ENCODE results near the gene NENF.
"Not testable (repeated sequence)": the region's sequence is repeated elsewhere in the genome, so short reads cannot be mapped to it uniquely, and the experiment has no call there.

NENF gene

DNA sequence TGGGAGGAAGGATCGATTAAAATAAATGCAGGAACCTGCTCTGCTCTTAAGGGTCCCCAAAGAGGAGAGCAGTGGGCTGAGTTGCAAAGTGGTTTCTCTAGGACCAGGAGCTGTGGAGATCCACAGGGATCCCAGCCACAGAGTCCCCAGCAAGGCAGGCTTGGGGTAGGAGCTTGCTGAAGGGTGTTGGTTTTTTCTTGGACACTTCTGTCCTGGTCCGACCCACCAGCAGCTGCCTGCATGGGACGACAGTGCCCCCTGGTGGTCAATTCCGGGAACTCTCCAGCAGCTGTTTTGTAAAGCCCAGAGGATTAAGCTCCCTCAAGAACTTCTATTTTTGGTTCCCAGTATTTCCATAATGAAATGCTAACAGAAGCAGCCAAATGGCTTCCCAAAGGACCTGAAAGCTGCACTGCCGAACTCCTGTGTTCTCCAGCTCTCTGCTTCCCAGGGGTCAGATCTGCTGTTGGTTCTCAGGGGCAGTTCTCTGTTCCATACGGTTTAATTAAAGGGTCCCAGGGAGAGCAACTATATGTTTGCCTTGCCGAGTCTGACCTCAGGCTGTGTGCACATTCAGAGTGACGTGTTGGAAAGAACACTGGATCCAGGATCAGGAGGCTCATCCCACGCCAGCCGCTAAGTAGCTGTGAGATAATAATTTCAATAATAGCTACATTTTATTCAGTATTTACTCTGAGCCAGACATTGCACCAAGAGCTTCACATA is 23.2 kb downstream of the NENF start:
- DNase-seq (ENCODE audit: low read depth): peak; percentile 46
- H3K4me3 ChIP-seq (ENCODE audit: low read depth, low read length): peak overlapping the region; percentile 17

DNA sequence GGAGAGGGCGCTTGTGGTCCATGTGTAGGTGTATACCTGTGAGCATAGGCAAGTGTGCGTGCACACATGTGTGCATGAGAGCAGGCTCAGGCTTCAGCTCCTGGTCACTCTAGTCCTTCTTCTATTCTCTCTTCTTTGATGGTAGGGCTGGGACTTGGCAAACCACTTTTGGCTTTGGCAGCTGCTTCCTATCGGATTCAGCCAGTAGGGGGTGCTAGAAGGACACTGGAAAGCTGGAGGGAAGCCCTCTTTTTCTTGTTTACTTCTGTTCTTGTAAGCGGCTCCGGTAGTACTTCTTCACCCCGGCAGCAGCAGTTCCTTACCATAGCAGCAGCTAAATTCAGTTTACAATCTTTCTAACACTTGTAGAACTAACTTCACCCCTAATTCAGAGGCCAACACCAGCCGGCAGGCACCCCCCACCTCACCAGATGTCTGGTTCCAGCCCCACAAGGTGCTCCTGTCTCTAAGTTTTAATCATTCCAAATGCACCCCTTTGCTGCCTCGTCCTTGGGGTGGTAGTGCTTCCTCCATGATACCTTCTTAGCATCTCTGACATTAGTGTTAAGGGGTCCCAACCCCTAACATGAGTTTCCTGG is 25.1 kb downstream of the NENF start:
- DNase-seq (ENCODE audit: low read depth): no peak
- H3K4me3 ChIP-seq (ENCODE audit: low read depth, low read length): no peak overlapping the region

DNA sequence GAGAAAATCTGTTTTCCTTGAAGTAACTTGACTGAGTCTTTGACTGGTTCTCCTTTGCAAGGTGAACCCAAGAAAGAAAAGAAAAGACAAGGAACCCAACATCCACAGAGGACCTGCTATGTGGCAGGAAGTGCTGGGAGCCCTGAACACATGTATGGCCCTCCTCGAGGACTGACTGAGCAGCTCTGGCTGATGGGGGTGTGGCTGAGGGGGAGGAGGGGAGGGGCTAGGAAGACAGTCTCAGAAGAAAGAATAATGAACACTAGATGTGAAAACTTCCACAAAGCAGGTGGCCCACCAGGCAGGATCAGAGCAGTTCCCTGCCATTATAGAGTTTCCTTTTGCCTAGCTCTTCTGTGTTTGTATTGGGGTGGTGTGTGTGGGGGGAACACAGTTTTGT is 26.1 kb downstream of the NENF start:
- no peak overlapping the region for H3K4me3 ChIP-seq (ENCODE audit: low read depth, low read length)
- DNase-seq (ENCODE audit: low read depth): no peak

DNA sequence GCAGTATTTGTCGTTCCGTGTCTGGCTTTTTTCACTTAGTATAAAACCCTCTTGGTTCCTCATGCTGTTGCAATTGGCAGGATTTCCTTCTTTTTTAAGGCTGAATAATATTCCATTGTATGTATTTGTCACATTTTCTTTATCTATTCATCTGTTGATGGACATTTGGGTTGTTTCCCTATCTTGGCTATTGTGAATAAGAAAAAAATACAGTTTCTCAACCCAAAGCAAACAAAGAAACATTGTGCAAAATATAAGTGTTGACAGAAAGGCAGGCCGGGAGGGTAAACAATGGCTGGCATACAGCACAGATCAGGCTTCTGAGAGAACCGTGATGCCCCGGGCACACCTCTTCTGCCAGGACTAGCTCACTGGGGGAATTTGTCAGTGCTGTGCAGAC is 26.9 kb downstream of the NENF start:
- no peak for DNase-seq (ENCODE audit: low read depth)
- H3K4me3 ChIP-seq (ENCODE audit: low read depth, low read length): no peak overlapping the region

DNA sequence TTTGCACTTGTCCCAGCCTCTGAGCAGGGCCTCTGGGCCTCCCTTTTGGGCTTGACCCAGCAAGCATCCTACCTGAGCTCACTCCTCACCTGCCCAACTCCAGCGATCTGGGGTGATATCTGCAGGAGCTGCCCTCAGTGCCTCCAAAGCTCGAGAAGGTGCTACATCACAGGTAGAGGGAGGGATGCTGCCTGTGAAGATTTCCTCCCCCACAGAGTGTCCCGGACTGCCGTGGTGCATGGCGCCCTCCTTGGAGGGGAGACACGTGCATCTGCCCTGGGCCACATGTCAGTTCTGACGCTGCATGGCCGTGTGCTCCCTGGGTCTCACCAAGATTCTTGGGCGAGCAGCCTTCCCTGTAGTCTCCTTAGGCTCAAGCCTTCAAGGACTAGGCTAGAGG is 27.7 kb downstream of the NENF start:
- no peak overlapping the region for H3K4me3 ChIP-seq (ENCODE audit: low read depth, low read length)
- no peak for DNase-seq (ENCODE audit: low read depth)

DNA sequence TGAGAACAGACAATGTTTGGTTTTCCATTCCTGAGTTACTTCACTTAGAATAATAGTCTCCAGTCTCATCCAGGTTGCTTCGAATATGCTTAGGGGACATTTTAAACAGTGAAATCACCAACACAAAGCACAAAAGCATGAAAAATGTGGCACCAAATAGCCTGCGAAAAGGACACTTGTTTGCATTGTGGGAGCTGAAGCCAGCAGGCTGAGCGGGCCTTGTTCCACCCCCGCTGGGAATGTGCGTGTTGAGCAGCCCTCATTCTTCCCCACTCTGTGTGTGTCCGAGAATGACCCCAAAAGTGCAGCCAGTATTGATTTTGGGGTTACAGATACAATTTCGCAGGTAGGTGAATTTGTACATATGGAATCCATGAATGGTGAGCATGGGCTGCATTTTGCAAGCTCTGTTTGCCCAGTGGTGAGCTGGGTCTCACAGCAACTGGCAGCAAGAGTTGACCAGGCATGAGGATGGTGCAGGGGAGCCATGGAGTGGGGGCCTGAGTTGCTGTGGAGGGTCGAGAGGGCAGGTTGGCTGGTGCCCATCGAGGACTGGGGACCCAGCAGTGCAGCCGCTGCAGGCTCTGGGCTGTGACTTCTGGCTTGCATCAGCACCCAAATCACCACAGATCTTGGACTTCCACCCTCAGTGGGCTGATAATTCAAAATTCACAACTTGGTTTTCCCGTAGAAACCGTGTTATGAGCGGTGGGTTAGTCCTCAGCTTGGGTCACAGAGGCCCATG is 29.4 kb downstream of the NENF start:
- H3K4me3 ChIP-seq (ENCODE audit: low read depth, low read length): no peak overlapping the region
- no peak for DNase-seq (ENCODE audit: low read depth)

DNA sequence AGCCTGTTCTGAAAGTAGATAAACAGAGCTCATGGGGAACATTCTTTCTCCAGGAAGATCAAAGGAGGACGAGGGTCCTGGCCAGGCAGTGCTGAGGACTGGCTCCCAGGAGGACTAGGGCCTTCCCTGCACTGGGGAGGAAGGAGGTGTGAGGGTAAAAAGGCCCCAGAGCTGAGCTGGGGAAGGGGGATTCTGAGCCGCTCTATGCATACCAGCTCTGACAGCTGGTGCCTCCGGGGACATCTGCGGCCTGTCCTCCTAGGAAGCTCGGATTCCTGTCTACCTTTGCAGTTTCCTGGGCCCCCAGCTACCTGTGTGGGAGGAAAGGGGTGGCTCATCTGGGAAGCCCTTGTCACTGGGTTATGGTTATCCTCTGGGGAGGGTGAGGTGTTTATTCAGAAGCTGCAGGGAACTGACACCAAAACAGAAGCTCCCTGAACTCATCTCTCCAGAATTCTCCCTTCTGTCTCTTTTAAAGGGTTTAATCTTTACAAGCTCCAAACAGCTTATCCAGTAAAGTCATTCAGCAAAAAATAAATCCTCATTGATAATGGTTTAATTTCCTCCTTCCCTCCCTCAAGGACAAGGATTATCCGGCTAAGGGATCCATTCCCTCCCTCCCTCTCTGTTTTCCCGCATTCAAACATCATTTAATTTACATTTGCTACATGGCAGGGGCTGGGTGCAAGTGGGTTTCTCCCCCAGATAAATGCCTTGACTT is 31.0 kb downstream of the NENF start:
- no peak for DNase-seq (ENCODE audit: low read depth)
- H3K4me3 ChIP-seq (ENCODE audit: low read depth, low read length): no peak overlapping the region

DNA sequence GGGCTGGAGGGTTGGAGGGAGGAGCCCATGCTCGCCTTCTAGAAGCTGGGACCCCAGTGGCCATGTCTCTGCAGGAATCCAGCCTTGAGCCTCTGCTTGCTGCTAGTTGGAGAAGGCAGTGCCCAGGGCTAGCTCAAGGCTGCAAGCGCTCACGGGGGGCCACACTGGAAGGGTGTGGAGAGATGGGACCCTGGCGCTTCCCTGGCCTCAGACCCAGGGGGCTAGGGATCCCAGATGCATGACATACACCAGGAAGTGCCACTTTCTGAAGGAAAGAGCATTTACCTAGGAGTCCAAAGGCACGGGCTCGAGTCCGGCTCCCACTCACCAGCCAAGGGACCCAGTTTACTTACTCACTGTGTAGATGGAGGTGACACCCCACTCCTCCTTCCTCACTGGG is 32.6 kb downstream of the NENF start:
- H3K4me3 ChIP-seq (ENCODE audit: low read depth, low read length): no peak overlapping the region
- DNase-seq (ENCODE audit: low read depth): no peak

DNA sequence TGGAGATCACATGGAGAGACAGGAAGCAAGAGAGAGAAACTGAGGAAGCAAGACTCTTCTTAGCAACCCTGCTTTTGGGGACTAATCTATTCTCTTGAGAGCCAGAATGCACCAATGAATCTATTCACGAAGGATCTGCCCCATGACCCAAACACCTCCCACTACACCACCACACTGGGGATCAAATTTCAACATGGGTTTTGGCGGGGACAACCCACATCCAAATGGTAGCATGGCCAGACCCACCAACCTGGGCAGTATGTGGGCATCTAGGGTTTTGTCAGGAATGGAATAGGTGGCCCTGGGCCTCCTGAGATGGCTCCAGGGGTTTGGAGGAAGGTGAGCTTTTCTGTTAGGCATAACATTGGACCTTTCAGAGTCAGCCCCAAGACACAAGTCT is 33.7 kb downstream of the NENF start:
- no peak for DNase-seq (ENCODE audit: low read depth)

DNA sequence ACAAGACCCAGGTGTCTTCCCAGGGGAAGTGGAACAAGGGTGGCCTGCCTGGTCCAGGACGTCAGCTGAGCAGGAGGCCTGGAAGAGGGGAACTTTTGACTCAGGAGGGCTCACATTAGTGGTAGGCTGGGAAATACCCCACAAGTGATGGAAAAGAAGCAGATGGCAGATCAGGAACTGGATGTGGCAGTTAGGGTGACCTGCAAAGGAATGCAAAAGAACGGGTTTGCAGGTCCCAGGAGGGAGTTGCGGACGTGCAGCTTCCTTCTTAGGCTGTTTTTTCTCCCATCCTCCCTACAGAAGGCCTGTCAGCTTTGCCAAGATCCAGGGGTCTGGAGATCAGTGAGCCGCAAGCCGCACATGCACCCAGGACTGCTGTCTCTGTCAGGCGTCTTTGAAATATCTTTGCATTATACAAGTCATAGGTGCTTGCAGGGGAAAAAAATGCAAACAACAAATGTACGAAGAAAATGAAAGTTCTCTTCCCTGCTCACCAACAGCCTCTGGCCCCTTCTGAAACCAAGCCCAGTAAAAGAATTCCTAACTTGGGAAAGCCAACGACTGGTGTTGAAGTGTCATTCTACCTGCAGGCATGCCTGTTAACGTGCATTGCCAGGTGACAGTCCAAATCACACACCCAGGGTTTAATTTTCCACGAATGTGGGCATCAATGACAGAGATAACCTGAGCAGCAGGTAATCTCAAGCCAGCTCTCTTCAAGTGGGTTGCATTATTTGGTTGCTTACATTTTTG is 34.4 kb downstream of the NENF start:
- no peak overlapping the region for H3K4me3 ChIP-seq (ENCODE audit: low read depth, low read length)
- no peak for DNase-seq (ENCODE audit: low read depth)

More for the DNA sequence above, 33.7 kb downstream of the NENF start:
- no peak overlapping the region for H3K4me3 ChIP-seq (ENCODE audit: low read depth, low read length)

DNA sequence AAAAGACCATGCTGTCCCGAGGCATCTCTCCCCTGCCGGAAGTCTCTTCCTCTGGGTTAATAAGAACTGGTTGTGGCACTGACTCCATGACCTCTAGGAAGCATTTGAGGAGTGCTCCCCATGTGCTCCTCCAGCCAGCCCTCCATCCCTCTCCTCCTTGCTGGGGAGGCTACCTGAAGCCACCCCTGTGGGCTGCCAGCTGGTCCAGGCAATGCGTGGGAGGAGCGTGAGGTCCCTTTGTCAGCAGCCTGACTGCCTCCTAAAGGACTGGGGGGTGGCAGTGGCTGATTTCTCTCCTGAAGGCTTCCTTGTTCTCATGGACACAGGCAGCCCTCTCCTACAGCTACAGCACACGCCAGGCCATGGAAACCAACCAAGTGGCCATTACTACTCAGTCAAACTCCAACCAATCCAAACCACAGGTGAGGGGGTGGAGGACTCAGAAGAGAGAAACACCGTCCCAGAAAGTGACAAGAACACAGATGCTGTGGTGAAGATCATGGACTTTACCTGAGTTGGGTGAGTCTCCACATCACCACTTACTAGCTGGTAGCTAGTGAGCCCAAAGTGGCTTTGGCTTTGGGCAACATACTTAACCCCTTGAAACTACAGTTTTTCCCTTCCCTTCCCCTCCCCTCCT is 35.2 kb downstream of the NENF start:
- H3K4me3 ChIP-seq (ENCODE audit: low read depth, low read length): no peak overlapping the region
- no peak for DNase-seq (ENCODE audit: low read depth)

DNA sequence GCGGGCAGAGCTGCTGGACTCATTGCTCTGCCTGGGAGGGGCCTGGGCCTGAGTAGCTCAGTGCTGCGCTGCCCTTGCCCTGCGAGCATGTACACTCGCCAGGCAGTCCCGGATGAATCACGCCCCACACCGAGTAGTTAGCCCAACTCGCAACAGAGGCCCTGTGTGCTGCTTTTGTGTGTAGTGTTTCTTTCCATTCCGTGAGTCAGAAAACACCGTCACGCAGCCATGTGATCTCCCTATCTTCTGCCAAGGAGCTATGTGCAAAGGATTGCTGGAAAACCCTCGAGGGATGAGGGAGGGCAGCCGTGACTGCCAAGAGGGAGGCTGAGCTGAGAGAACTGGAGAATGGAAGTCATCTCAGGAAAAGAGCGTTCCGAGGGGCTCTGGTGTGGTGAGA is 37.3 kb downstream of the NENF start:
- H3K4me3 ChIP-seq (ENCODE audit: low read depth, low read length): no peak overlapping the region
- DNase-seq (ENCODE audit: low read depth): peak; percentile 96

DNA sequence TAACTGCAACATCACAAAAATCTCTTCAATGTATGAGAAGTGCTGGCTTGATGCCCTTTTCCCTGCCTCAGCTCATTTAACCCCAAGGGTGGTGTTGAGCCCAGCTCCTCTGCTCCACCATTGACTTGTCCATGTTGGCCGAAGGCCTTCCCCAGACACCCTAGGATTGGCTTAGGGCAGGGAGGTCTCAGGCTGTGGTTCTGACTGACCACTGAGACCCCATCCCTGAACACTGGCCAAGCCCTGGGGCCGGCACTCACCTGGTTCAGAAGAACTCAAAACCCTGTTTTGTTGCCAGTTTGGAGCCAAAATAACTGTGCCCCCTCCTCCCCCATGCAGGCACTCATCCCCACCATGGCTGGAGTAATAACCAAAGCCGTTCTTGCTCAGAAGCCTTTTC is 38.6 kb downstream of the NENF start:
- no peak overlapping the region for H3K4me3 ChIP-seq (ENCODE audit: low read depth, low read length)
- DNase-seq (ENCODE audit: low read depth): no peak

DNA sequence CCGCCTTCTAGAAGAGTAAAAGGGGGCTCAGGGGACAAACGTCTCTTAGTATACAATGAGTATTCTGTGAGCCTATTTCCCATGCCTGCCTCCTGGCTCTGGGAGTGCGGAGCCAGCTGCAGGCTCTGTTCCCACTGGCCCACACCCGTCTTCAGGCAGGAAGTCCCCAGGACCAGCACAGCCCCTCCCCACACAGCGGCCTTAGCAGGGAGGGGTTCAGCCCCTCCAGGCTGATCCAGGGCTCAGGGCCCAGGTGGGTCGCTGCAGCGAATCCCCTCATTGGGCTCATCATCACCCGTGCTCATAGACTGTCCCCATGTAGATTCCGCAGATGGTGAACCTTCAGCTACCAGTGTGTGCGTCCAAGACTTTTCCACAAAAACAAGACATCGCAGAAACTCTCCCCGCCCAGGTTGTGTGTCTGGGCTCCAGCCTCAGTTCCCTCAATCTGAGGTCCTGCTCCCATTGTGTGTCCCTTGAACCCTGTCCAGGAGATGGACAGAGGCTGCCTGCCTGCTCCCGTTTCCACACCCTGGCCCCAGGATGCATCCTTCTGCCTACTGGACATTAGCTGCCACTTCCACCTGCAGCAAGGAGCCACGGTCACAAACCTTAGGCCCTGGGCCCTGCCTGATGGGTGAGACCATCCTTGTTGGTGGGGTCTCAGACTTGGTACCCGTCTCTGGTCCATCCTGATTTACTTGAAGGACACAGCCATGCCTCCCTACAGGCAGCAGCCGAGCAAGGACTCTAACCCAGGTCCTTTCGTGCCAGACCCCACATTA is 39.4 kb downstream of the NENF start:
- no peak overlapping the region for H3K4me3 ChIP-seq (ENCODE audit: low read depth, low read length)
- no peak for DNase-seq (ENCODE audit: low read depth)

DNA sequence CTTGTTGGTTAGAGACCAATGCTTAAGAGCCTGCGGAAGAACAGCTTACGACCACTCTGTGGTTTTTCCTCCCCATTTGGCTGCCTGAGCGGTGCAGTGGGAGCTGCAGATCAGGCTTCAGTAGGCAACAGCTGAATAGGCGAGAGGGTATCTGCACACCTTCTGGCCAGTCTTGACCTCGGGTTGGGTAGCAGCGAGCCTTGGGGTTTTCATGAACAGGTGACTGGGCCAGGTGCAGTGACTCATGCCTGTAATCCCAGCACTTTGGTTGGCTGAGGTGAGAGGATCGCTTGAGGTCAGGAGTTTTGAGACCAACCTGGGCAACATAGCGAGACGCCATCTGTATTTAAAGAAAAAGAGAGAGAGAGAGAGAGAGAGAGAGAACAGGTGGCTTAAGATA is 41.0 kb downstream of the NENF start:
- H3K4me3 ChIP-seq (ENCODE audit: low read depth, low read length): no peak overlapping the region
- no peak for DNase-seq (ENCODE audit: low read depth)

DNA sequence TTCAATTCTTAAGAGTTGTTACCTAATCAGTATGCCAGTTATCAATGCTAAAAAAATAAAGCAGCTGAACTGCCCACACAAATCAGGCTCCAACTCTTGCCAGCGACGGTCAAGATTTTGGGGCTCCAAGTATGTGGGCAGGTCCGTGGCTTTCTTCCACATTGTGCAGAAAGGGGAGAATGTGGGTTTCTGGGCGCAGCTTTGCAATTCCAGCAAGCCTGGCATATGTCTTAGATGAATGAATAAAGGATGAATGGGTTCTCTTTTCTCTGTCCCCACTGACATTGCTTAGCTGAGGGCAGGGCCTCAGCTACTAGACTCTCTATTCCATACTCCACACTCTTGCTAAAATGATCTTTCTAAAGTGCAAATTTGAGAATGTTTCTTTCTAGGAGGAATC is 42.4 kb downstream of the NENF start:
- DNase-seq (ENCODE audit: low read depth): no peak

DNA sequence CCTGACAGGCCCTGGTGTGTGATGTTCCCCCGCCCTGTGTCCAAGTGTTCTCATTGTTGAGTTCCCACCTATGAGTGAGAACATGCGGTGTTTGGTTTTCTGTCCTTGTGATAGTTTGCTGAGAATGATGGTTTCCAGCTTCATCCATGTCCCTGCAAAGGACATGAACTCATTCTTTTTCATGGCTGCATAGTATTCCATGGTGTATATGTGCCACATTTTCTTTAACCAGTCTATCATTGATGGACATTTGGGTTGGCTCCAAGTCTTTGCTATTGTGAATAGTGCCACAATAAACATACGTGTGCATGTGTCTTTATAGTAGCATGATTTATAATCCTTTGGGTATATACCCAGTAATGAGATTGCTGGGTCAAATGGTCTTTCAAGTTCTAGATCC is 43.1 kb downstream of the NENF start:
- H3K4me3 ChIP-seq (ENCODE audit: low read depth, low read length); DNase-seq (ENCODE audit: low read depth): not testable (repeated sequence)

More for the DNA sequence above, 42.4 kb downstream of the NENF start:
- H3K4me3 ChIP-seq (ENCODE audit: low read depth, low read length): no peak overlapping the region

DNA sequence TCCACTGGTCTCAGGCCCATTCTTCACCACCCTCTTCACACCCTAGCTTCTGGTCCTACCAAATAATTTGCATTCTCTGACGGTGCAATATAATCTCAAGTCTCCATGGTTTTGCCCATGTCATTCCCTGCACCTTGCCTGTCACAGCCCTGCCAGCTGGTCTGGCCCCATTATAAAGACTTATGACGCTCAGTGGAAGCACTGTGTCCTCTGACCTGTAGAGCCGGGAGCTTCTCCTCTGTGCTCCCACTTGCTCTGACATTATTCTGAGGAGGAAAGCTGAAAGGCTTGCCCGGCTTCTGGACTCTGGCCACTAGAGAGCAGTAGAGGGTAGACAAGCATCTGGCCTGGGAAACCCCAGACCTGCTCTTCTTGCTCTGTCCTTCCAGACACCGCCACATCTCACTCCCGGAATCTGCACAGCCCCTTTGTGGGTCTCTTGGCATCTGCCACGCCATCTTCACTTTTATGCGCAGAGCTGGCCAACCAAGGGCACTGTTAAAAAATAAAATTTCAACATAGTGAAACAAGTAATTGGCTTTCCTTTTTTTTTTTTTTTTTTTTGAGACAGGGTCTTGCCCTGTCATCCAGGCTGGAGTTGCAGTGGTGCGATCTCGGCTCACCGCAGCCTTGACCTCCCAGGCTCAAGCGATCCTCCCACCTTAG is 44.4 kb downstream of the NENF start:
- H3K4me3 ChIP-seq (ENCODE audit: low read depth, low read length): no peak overlapping the region
- no peak for DNase-seq (ENCODE audit: low read depth)

All from skeletal muscle cell (primary cell).